GM12878 (cell line): ENCODE results near the gene PTPRU.

Experiments used
- BCLAF1 ChIP-seq: fragments of 450-650 bp; IDR thresholded peaks from 2 replicates; pipeline ENCODE4 v1.6.1; 2017; ENCODE audit warnings: antibody characterized with exemption, mild to moderate bottlenecking, moderate library complexity
- CTCF ChIP-seq, 3 experiments: IDR thresholded peaks in 2 of 3; conservative IDR thresholded peaks in 1 of 3; 2 replicates each; pipeline ENCODE4 v1.5.1; 2011; ENCODE audit warnings: low read depth in 3 of 3, low read length in 3 of 3, mild to moderate bottlenecking in 3 of 3, control low read depth in 2 of 3, moderate library complexity in 2 of 3, inconsistent platforms in 1 of 3, mixed read lengths in 1 of 3; ENCODE audit not compliant: control insufficient read depth in 2 of 3, insufficient read depth in 1 of 3; ENCODE audit errors: extremely low read depth in 1 of 3
- FOS ChIP-seq: IDR thresholded peaks from 3 replicates; pipeline ENCODE4 v1.6.1; 2011; ENCODE audit warnings: borderline replicate concordance; ENCODE audit not compliant: insufficient read length; ENCODE audit errors: extremely low read depth
- FOXK2 ChIP-seq: fragments of 450-650 bp; IDR thresholded peaks from 2 replicates; pipeline ENCODE4 v1.6.1; 2017; ENCODE audit warnings: mild to moderate bottlenecking, moderate library complexity
- FOXM1 ChIP-seq: IDR thresholded peaks from 2 replicates; pipeline ENCODE4 v1.6.1; 2012; ENCODE audit warnings: low read depth, mild to moderate bottlenecking, inconsistent platforms, low read length, moderate library complexity
- MAX ChIP-seq: IDR thresholded peaks from 2 replicates; pipeline ENCODE4 v1.6.1; 2012; ENCODE audit warnings: low read depth, low read length, improper control_type of control experiment
- MYB ChIP-seq: fragments of 150-350 bp; IDR thresholded peaks from 2 replicates; pipeline ENCODE4 v1.6.1; 2014; ENCODE audit warnings: mild to moderate bottlenecking, low read depth, low read length, borderline replicate concordance
- RAD21 ChIP-seq: IDR thresholded peaks from 2 replicates; pipeline ENCODE4 v1.6.1; 2011; ENCODE audit warnings: mild to moderate bottlenecking, low read depth, low read length, moderate library complexity; ENCODE audit not compliant: insufficient read depth
- STAT3 ChIP-seq: IDR thresholded peaks from 2 replicates; pipeline ENCODE4 v1.6.1; 2011; ENCODE audit warnings: low read depth, low read length, improper control_type of control experiment
- TAF1 ChIP-seq: IDR thresholded peaks from 2 replicates; pipeline ENCODE4 v1.6.1; 2011; ENCODE audit warnings: mild to moderate bottlenecking, low read depth, low read length, borderline replicate concordance

GRCh38 chr1:29256394-29256793, 20.1 kb downstream of the PTPRU start:
- TF ChIP-seq TAF1, result no peak
- TF ChIP-seq MAX, result no peak
- no peak for TF ChIP-seq FOXK2
- TF ChIP-seq BCLAF1, result no peak
- no peak for TF ChIP-seq CTCF (IDR thresholded peaks at IDR 0.05 in 2 of 3, conservative IDR thresholded peaks at IDR 0.05 in 1 of 3; ENCODE audit: control insufficient read depth in 2 of 3, extremely low read depth in 1 of 3, insufficient read depth in 1 of 3, low read depth in 3 of 3, low read length in 3 of 3)
- no peak for TF ChIP-seq FOXM1
- no peak for TF ChIP-seq FOS
- TF ChIP-seq RAD21, result no peak
- no peak for TF ChIP-seq MYB
- no peak for TF ChIP-seq STAT3
